ENCODE measurements around the gene CYP1A2. TPM values are rescaled to one million over a fixed set of nuclear protein-coding genes. Genes with fewer than 3 reads are reported as not detected.
A peak's percentile ranks its signal among the peaks of the same experiment; 100 is the strongest.

Gene CYP1A2
- total RNA-seq, 2 experiments from 2014 or later, result not detected

GRCh38 chr15:74800559-74801094, 52.0 kb downstream of the CYP1A2 start:
- Histone ChIP-seq H3K4me3 (ENCODE audit: low read length) (no peak overlapping the region), H3K36me3 (ENCODE audit: insufficient read depth, low read length) (peaks cover 63% of the 10 kb centered on the region), H3K9me3 (ENCODE audit: control insufficient read depth in 1 of 2, insufficient read depth in 1 of 2, low read length in 2 of 2) (no peaks in the 10 kb centered on the region), H3K4me1 (ENCODE audit: insufficient read depth, low read length) (peaks cover 53% of the 10 kb centered on the region), H3K27me3 (ENCODE audit: control insufficient read depth in 1 of 2, insufficient read depth in 2 of 2, low read length in 2 of 2) (no peaks in the 10 kb centered on the region), H3K27ac (ENCODE audit: low read depth in 1 of 2, low read length in 2 of 2) (no peak overlapping the region)
- ATAC-seq (ENCODE audit: poor library complexity) (no peak), DNase-seq (peak in 1 of 14 experiments; percentile 49)
- TF ChIP-seq, protein P1, sequence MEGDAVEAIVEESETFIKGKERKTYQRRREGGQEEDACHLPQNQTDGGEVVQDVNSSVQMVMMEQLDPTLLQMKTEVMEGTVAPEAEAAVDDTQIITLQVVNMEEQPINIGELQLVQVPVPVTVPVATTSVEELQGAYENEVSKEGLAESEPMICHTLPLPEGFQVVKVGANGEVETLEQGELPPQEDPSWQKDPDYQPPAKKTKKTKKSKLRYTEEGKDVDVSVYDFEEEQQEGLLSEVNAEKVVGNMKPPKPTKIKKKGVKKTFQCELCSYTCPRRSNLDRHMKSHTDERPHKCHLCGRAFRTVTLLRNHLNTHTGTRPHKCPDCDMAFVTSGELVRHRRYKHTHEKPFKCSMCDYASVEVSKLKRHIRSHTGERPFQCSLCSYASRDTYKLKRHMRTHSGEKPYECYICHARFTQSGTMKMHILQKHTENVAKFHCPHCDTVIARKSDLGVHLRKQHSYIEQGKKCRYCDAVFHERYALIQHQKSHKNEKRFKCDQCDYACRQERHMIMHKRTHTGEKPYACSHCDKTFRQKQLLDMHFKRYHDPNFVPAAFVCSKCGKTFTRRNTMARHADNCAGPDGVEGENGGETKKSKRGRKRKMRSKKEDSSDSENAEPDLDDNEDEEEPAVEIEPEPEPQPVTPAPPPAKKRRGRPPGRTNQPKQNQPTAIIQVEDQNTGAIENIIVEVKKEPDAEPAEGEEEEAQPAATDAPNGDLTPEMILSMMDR (IDR thresholded peaks at IDR 0.05), result no peak
- no peak overlapping the region for H3K4me3 Mint-ChIP-seq
- H3K4me1 Mint-ChIP-seq (ENCODE audit: low read depth), result peaks cover 44% of the 10 kb centered on the region
- H3K36me3 Mint-ChIP-seq (ENCODE audit: low read depth), result peaks cover 77% of the 10 kb centered on the region
- H3K9me3 Mint-ChIP-seq, result no peaks in the 10 kb centered on the region
- H3K27ac Mint-ChIP-seq, result peak overlapping the region; percentile 93
- ChIA-PET CTCF (interaction anchor here (0.6 to 14.8 kb wide), 4 partner anchors 10 to 29 kb away, joined by 3 to 353 read pairs (median 132); partner anchors contain the start of gene CSK), POLR2A (interaction anchor here (33.5 kb wide), 1 partner anchor 21 kb away, joined by 925 read pairs; the partner anchor contains the start of gene CSK)
- no peaks in the 10 kb centered on the region for H3K27me3 Mint-ChIP-seq
- intact Hi-C loops (cut with DNase I, micrococcal nuclease), result loop anchor here (1.0 to 5.0 kb wide), 4 partner anchors 20 to 166 kb away; no protein-coding TSS in a partner anchor

- POLR2A ChIA-PET, result interaction anchor here (33.5 kb wide), 1 partner anchor 22 kb away, joined by 925 read pairs; the partner anchor contains the start of gene CSK
- no peak overlapping the region for H3K4me3 Mint-ChIP-seq
- no peak for DNase-seq
Observed at GRCh38 chr15:74801311-74801997, 52.8 kb downstream of the CYP1A2 start.

DNA sequence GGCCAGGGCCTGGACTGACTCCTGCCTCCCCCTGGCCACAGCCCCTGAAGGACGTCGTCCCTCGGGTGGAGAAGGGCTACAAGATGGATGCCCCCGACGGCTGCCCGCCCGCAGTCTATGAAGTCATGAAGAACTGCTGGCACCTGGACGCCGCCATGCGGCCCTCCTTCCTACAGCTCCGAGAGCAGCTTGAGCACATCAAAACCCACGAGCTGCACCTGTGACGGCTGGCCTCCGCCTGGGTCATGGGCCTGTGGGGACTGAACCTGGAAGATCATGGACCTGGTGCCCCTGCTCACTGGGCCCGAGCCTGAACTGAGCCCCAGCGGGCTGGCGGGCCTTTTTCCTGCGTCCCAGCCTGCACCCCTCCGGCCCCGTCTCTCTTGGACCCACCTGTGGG, 53.6 kb downstream of the CYP1A2 start:
- H3K27ac Mint-ChIP-seq, result no peak overlapping the region
- intact Hi-C loops (cut with DNase I, micrococcal nuclease), result loop anchor here in 1 of 2 experiments (5.0 kb wide), 1 partner anchor 35 kb away; no protein-coding TSS in a partner anchor
- CTCF ChIA-PET, result interaction anchor here (0.5 kb wide), 1 partner anchor 60 kb away, joined by 3 read pairs; no protein-coding TSS in a partner anchor

More at GRCh38 chr15:74801311-74801997, 52.8 kb downstream of the CYP1A2 start:
- TF ChIP-seq, protein P1 (IDR thresholded peaks at IDR 0.05), result no peak
- peak overlapping the region; percentile 36 for H3K27ac Mint-ChIP-seq
- CTCF ChIA-PET, result interaction anchor here (10.1 to 14.8 kb wide), 2 partner anchors 21 to 30 kb away, joined by 231 to 353 read pairs; partner anchors contain the start of gene CSK
- Histone ChIP-seq H3K36me3 (ENCODE audit: insufficient read depth, low read length) (peaks cover 63% of the 10 kb centered on the region), H3K4me3 (ENCODE audit: low read length) (no peak overlapping the region), H3K27ac (ENCODE audit: low read depth in 1 of 2, low read length in 2 of 2) (no peak overlapping the region), H3K27me3 (ENCODE audit: control insufficient read depth in 1 of 2, insufficient read depth in 2 of 2, low read length in 2 of 2) (no peaks in the 10 kb centered on the region), H3K4me1 (ENCODE audit: insufficient read depth, low read length) (peaks cover 48% of the 10 kb centered on the region), H3K9me3 (ENCODE audit: control insufficient read depth in 1 of 2, insufficient read depth in 1 of 2, low read length in 2 of 2) (no peaks in the 10 kb centered on the region)
- intact Hi-C loops (cut with DNase I, micrococcal nuclease), result loop anchor here (2.0 to 5.0 kb wide), 3 partner anchors 21 to 167 kb away; no protein-coding TSS in a partner anchor
- peaks cover 71% of the 10 kb centered on the region for H3K36me3 Mint-ChIP-seq (ENCODE audit: low read depth)
- H3K9me3 Mint-ChIP-seq, result no peaks in the 10 kb centered on the region
- no peak for ATAC-seq (ENCODE audit: poor library complexity)
- peaks cover 38% of the 10 kb centered on the region for H3K4me1 Mint-ChIP-seq (ENCODE audit: low read depth)
- H3K27me3 Mint-ChIP-seq, result no peaks in the 10 kb centered on the region

More for the DNA sequence above, 53.6 kb downstream of the CYP1A2 start:
- Mint-ChIP-seq H3K4me1 (ENCODE audit: low read depth) (peaks cover 42% of the 10 kb centered on the region), H3K4me3 (no peak overlapping the region), H3K9me3 (no peaks in the 10 kb centered on the region), H3K27me3 (no peaks in the 10 kb centered on the region), H3K36me3 (ENCODE audit: low read depth) (peaks cover 66% of the 10 kb centered on the region)
- TF ChIP-seq, protein P1 (IDR thresholded peaks at IDR 0.05), result no peak
- POLR2A ChIA-PET, result interaction anchor here (33.5 kb wide), 1 partner anchor 23 kb away, joined by 925 read pairs; the partner anchor contains the start of gene CSK
- no peak overlapping the region for H3K4me3 ChIP-seq (ENCODE audit: low read length)
- H3K27me3 ChIP-seq (ENCODE audit: control insufficient read depth in 1 of 2, insufficient read depth in 2 of 2, low read length in 2 of 2), result no peaks in the 10 kb centered on the region
- H3K27ac ChIP-seq (ENCODE audit: low read depth in 1 of 2, low read length in 2 of 2), result peak overlapping the region in 1 of 2 donors; percentile 2
- no peak for DNase-seq
- H3K4me1 ChIP-seq (ENCODE audit: insufficient read depth, low read length), result peaks cover 48% of the 10 kb centered on the region
- H3K9me3 ChIP-seq (ENCODE audit: control insufficient read depth in 1 of 2, insufficient read depth in 1 of 2, low read length in 2 of 2), result no peaks in the 10 kb centered on the region
- no peak for ATAC-seq (ENCODE audit: poor library complexity)
- peaks cover 63% of the 10 kb centered on the region for H3K36me3 ChIP-seq (ENCODE audit: insufficient read depth, low read length)

Measured in CD4-positive, alpha-beta T cell (primary cell).